ENCODE data around the gene NTMT1.
"Not testable (repeated sequence)": the region's sequence is repeated elsewhere in the genome, so short reads cannot be mapped to it uniquely, and the experiment has no call there.

Gene NTMT1

DNA sequence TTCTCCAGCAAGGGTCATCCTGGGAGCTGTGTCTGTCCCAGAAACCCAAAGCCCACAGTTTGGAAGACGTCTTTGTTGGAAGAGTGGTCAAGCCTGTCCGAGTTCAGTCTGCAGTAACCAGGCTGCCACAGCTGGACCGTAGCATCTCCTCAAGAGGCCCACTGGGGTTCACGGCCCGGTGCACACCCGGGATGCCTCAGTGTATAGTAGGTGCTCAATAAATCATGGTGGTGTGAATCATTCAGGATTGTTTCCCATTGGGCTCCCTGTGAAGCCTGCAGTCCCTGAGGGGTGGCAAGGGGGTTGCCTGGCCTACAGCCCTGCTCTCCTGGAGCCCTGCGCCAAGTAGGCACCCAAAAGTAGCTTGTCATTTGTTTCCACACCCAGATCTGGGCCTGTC, 29.2 kb downstream of the NTMT1 start:
- DNase-seq (ENCODE audit: low spot score): no peak

DNA sequence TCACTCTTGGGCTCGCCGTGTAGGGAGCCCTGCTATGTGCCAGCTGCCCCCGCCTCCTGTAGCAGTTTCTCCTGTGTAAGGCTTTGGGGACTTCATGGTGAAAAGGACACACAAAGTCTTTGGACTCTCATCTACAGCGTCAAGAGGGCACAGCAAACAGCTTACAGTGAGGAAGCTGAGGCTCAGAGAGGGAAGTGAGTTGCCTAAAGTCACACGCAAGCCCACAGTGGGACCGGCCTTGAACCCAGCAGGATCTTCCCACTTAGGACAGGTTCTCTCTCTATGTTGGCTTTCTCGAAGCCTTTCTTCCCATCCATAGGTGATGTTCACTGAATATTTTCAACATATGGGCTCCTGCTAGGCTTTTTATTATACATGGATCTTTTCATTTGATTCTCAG, 29.7 kb downstream of the NTMT1 start:
- no peak for DNase-seq (ENCODE audit: low spot score)

DNA sequence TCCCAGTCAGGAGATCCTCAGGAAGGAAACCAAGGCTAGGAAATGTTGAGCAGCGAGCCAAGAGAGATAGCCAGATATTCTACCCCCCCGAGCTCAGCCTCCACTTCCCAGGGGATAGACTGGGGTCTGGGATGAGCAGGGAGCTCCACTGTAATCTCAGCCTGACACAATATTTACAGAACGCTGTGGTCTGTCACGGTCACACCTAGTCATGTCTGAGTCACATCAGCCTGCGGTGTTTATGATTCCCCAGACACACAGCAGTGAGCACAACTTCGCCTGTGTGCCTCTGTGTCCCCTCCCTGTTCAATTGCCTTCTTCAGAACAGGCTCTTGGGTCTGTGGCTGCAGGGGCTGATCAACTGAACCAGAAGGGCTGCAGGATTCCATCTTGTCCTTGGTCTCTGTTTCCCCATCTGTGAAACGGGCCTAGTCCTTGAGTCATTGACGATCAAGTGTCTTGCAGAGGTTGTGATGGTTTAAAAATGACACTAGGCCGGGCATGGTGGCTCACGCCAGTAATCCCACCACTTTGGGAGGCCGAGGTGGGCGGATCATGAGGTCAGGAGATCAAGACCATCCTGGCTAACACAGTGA, 30.9 kb downstream of the NTMT1 start:
- no peak for DNase-seq (ENCODE audit: low spot score)

GRCh38 chr9:129661029-129661428, 35.1 kb downstream of the NTMT1 start:
- DNase-seq (ENCODE audit: low spot score): no peak

DNA sequence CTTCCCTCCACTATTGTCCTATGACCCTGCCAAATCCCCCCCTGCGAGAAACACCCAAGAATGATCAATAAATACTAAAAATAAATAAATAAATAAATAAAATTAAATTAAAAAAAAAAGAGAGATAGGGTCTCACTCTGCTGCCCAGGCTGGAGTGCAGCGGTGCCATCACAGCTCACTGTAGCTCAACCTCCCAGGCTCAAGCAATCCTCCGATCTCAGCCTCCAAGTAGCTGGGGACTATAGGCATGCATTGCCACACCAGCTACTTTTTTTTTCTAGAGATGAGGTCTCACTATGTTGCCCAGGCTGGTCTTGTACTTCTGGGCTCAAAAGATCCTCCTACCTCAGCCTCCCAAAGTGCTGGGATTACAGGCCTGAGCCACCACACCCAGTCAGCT, 36.3 kb downstream of the NTMT1 start:
- DNase-seq (ENCODE audit: low spot score): not testable (repeated sequence)

DNA sequence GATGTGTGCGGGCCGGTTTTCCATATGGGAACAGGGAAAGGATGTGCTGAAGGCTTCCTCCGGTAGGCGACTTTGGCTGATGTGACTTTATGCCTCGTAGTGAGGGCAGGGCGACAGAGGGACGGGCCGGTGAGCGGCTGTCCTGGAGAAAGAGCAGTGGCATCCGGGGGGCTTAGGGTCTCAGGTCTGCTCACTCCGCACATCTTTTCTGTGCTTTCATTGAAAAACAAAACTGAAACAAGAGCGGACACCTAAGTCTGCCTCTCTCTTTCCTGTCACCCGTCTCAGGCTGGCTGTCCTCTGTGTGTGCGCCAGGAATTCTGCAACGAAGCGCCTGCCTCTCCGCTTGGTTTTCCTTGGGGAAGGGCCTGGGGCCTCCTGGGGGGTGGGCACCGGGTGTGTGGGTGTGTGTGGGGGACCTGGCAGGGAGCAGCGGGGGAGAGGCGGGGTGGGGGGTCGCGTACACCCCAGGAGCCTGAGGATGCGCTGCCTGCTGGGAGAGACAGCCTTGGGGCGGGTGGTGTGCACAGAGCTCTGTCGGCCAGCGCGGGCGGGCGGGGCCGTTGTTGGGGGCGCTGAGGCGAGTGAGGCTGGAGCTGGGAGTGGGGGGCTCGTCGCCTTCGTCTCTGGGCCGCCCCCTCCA, 38.9 kb downstream of the NTMT1 start:
- no peak for DNase-seq (ENCODE audit: low spot score)

DNA sequence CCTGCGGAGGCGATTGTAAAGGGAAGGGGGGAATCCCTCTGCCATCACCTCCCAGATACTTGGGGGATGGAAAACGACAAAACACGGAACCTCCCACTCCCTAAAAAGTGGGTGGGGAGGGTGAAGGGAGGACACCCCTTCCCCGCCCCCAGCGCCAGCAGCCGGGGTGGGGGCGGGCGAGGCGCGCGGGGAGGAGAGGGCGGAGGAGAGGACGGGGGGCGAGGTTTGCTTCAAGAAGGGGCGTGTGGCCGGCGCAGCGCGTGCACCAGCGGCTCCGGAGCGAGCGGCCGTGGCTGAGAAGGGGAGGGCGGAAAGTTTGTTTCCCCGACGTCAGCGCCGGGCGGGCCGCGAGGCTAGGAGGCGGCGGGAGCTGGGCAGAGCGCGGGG, 39.4 kb downstream of the NTMT1 start, which contains the start of gene PRRX2:
TSS of gene PRRX2 (plus strand) at position 259 of the 387 bp plus-strand sequence. CDS start 221 bp downstream, outside the sequence.
- DNase-seq (ENCODE audit: low spot score): no peak

- DNase-seq (ENCODE audit: low spot score): no peak
Measured at GRCh38 chr9:129665814-129666520, 40.0 kb downstream of the NTMT1 start.

- DNase-seq (ENCODE audit: low spot score): no peak
Measured at GRCh38 chr9:129666575-129666974, 40.6 kb downstream of the NTMT1 start.

- no peak for DNase-seq (ENCODE audit: low spot score)
Measured at GRCh38 chr9:129667378-129667777, 41.4 kb downstream of the NTMT1 start.

DNA sequence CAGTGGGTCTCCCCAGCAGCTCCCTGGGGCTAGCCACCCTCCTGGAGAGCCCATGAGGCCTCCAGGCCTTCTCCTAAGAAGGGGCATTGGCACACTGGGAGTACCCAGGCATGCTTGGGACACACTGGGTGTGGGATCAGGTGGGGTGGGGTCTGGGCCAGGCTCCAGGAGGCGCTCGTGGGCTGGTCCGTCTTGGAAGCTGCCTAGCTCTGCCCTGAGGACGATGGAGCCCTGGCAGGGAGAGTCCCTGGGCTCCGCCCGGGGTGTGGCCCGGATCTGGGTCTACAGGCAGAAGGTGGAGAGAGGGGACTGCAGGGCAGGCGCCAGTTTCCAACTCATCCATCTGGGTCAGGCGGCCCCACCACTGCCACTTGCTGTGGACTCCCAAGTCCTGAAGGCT, 41.9 kb downstream of the NTMT1 start:
- no peak for DNase-seq (ENCODE audit: low spot score)

- no peak for DNase-seq (ENCODE audit: low spot score)
Measured at GRCh38 chr9:129669141-129669718, 43.3 kb downstream of the NTMT1 start.

DNA sequence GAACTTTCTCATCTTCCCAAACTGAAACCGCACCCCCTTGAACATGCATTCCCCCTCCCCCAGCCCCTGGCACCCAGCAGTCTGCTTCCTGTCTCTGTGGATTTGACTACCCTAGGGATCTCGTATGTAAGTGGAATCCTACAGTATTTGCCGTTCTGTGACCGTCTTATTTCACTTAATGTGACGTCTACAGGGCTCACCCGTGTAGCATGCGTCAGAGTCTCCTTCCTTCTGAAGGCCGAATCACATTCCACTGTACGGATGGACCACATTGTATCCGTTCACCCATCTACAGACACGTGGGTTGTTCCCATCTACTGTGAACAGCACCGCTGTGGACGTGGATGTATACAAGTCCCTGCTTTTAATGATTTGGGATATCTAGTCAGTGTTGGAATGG, 44.0 kb downstream of the NTMT1 start:
- DNase-seq (ENCODE audit: low spot score): no peak

DNA sequence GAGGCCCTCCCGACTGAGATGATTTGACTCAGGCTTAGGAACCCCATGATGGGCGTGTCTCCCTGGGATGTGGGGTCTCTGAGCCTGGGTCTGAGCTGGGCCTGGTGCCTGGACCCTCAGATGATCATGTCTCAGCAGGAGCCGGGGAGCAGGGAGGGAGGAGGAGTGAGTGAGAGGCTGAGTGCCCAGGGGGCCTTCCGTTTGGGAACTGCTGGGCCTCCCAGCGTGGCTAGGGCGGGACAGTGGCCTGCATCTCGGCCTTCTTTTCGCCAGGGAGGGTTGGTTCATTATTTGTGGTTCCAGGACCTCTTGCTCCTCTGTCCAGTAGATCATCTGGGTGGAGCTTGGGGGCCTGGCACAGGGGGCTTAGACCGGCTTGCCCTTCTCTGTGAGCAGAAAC, 45.1 kb downstream of the NTMT1 start:
- no peak for DNase-seq (ENCODE audit: low spot score)

GRCh38 chr9:129671519-129671918, 45.6 kb downstream of the NTMT1 start:
- DNase-seq (ENCODE audit: low spot score): no peak

DNA sequence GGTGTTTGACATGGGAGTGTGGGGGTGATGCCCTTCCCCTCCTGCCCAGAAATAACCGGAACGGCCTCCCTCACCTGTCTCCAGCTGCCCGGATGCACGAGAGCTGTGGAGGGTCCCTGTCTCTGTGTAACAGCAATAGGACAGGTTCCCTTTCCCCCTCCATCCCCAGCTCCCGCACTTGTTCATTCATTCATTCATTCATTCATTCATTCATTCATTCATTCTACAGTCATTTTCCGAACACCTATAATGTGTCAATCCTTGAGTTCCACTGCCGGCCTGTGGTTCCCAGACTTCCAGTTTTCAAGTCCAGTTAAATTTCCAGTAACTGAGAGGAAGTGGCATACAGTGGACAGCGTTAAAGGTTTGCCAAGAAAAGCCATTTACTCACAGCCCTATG, 46.7 kb downstream of the NTMT1 start:
- DNase-seq (ENCODE audit: low spot score): no peak

GRCh38 chr9:129673602-129674001, 47.6 kb downstream of the NTMT1 start:
- no peak for DNase-seq (ENCODE audit: low spot score)

DNA sequence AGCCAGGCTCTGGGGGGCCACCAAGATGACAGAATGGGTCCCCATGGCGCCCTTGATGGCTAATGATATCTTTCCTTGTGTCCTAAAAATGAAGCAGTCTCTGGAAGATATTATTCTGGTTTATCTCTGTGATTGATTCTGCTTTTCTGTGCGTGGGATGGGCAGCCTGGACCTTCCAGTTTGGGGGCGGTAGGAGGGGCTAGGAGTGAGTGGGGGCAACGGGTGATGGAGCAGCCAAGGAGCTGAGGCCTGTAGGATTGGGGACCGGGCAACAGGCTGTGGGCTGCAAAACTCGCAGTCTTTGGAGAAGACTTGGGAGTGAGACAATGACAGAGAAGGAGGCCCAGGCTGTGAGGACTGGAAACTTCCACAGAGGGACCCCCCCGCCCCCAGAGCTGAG, 48.3 kb downstream of the NTMT1 start:
- no peak for DNase-seq (ENCODE audit: low spot score)

DNA sequence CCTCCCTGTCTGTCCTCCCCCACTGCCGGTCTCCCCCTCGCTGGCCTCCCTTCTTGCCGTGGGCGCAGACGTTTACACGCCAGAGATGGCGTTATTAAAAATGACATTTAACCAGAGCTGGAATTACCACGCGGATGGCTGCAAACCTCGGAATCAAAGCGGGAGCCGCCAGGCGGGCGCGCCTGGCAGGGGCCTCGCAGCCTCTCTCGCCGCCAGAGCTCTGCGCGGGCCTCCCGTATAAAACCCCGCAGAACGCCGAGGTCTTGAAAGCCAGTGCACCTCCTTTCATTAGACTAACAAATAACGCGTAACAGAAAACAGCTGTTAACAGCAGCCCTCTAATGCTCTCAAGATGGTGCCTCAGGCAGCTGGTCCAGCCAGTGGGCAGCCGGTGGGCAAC, 49.7 kb downstream of the NTMT1 start:
- DNase-seq (ENCODE audit: low spot score): no peak

GRCh38 chr9:129676287-129676686, 50.3 kb downstream of the NTMT1 start:
- DNase-seq (ENCODE audit: low spot score): no peak

- no peak for DNase-seq (ENCODE audit: low spot score)
Measured at GRCh38 chr9:129676975-129677374, 51.0 kb downstream of the NTMT1 start.

DNA sequence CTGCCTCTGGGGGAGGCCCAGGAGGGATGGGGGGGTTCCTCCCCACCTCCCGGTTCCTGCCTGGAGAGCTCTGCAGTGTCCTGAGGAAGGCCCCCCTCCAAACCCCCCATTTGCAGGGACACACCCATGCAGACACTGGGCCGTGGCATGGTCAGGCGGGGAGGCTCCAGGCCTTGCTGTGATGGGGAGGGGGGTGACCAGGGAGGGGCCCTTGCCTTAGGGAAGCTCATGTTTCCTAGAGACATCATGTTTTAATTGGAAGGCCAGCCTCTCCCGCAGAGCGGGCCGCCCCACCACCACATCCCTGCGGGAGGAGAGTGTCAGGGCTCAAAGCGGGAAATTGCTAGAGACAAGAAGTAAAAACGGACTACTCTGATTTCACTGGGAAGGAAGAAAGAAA, 51.5 kb downstream of the NTMT1 start:
- no peak for DNase-seq (ENCODE audit: low spot score)

- no peak for DNase-seq (ENCODE audit: low spot score)
Measured at GRCh38 chr9:129678844-129679243, 52.9 kb downstream of the NTMT1 start.
